Fibroblast of skin of right quadriceps (primary cell): Measurements from ENCODE around the gene PPP6R3.
"Not testable (repeated sequence)": the region's sequence is repeated elsewhere in the genome, so short reads cannot be mapped to it uniquely, and the experiment has no call there.

Experiments
- DNase-seq: peaks from one replicate; pipeline ENCODE4 v3.0.0-alpha.2; 2013

PPP6R3 gene

GRCh38 chr11:68460741-68461574 is at the start of gene PPP6R3:
TSS of gene PPP6R3 (plus strand) at chr11:68460752. CDS start at chr11:68537665, 76,913 bp downstream.
- DNase-seq, result peak; percentile 39

GRCh38 chr11:68411501-68411991 is 49.0 kb upstream of the PPP6R3 start:
- no peak for DNase-seq

- peak; percentile 94 for DNase-seq
Observed at GRCh38 chr11:68412593-68413475, 47.7 kb upstream of the PPP6R3 start.

GRCh38 chr11:68413591-68413999 is 47.0 kb upstream of the PPP6R3 start:
- DNase-seq, result no peak

GRCh38 chr11:68414496-68415221 is 45.9 kb upstream of the PPP6R3 start:
- no peak for DNase-seq

GRCh38 chr11:68416070-68416578 is 44.4 kb upstream of the PPP6R3 start:
- DNase-seq, result no peak

- DNase-seq, result no peak
Observed at GRCh38 chr11:68418648-68419047, 41.9 kb upstream of the PPP6R3 start.

- no peak for DNase-seq
Observed at GRCh38 chr11:68420171-68420570, 40.4 kb upstream of the PPP6R3 start.

GRCh38 chr11:68423481-68423880 is 37.1 kb upstream of the PPP6R3 start:
- DNase-seq, result no peak

GRCh38 chr11:68424101-68424632 is 36.4 kb upstream of the PPP6R3 start:
- DNase-seq, result no peak

GRCh38 chr11:68424981-68425865 is 35.3 kb upstream of the PPP6R3 start:
- DNase-seq, result no peak

GRCh38 chr11:68425866-68426380 is 34.6 kb upstream of the PPP6R3 start:
- DNase-seq, result no peak

- no peak for DNase-seq
Observed at GRCh38 chr11:68429661-68430060, 30.9 kb upstream of the PPP6R3 start.

- DNase-seq, result no peak
Observed at GRCh38 chr11:68430384-68430783, 30.2 kb upstream of the PPP6R3 start.

- no peak for DNase-seq
Observed at GRCh38 chr11:68430801-68431200, 29.8 kb upstream of the PPP6R3 start.

GRCh38 chr11:68431984-68432645 is 28.4 kb upstream of the PPP6R3 start:
- no peak for DNase-seq

GRCh38 chr11:68432874-68433273 is 27.7 kb upstream of the PPP6R3 start:
- no peak for DNase-seq

GRCh38 chr11:68433541-68433940 is 27.0 kb upstream of the PPP6R3 start:
- no peak for DNase-seq

- not testable (repeated sequence) for DNase-seq
Observed at GRCh38 chr11:68434159-68434558, 26.4 kb upstream of the PPP6R3 start.

- DNase-seq, result no peak
Observed at GRCh38 chr11:68436162-68436888, 24.2 kb upstream of the PPP6R3 start.
